ENCODE data around the gene VPS9D1. TPM values are rescaled to one million over a fixed set of nuclear protein-coding genes. Genes with fewer than 3 reads are reported as not detected.
A peak's percentile ranks its signal among the peaks of the same experiment; 100 is the strongest.

Gene VPS9D1
- polyA plus RNA-seq, 1 experiment, result 15.6 TPM

- Histone ChIP-seq H3K4me3 (ENCODE audit: low read depth, low read length) (no peak overlapping the region), H3K27me3 (ENCODE audit: control insufficient read depth, insufficient read depth, low read length) (no peaks in the 10 kb centered on the region), H3K36me3 (ENCODE audit: control insufficient read depth, insufficient read depth, low read length) (peaks cover 3% of the 10 kb centered on the region; the same call in 1 of the 2 replicates)
- CTCF ChIA-PET, result interaction anchor here (0.7 to 4.7 kb wide), 14 partner anchors 9 to 203 kb away, joined by 3 to 34 read pairs (median 3); partner anchors contain the start of gene CDK10
- POLR2A ChIA-PET, result no interaction called here
- no peak for DNase-seq (ENCODE audit: low read depth)
- no peak for TF ChIP-seq CTCF (IDR thresholded peaks at IDR 0.05; ENCODE audit: insufficient read depth, low read depth, low read length)
Measured at GRCh38 chr16:89706518-89707260, 14.0 kb downstream of the VPS9D1 start.

GRCh38 chr16:89705006-89705405 lies 15.7 kb downstream of the VPS9D1 start:
- CTCF ChIA-PET, result interaction anchor here (0.5 to 4.7 kb wide), 10 partner anchors 11 to 205 kb away, joined by 3 to 34 read pairs (median 4); partner anchors contain the start of genes TCF25 and VPS9D1
- no peak for TF ChIP-seq CTCF (IDR thresholded peaks at IDR 0.05; ENCODE audit: insufficient read depth, low read depth, low read length)
- H3K36me3 ChIP-seq (ENCODE audit: control insufficient read depth, insufficient read depth, low read length), result peaks cover 3% of the 10 kb centered on the region; the same call in 1 of the 2 replicates
- POLR2A ChIA-PET, result no interaction called here
- H3K27me3 ChIP-seq (ENCODE audit: control insufficient read depth, insufficient read depth, low read length), result no peaks in the 10 kb centered on the region
- H3K4me3 ChIP-seq (ENCODE audit: low read depth, low read length), result no peak overlapping the region
- no peak for DNase-seq (ENCODE audit: low read depth)

GRCh38 chr16:89704281-89704680 lies 16.4 kb downstream of the VPS9D1 start:
- POLR2A ChIA-PET, result no interaction called here
- no peak overlapping the region for H3K4me3 ChIP-seq (ENCODE audit: low read depth, low read length)
- TF ChIP-seq CTCF (IDR thresholded peaks at IDR 0.05; ENCODE audit: insufficient read depth, low read depth, low read length), result no peak
- H3K36me3 ChIP-seq (ENCODE audit: control insufficient read depth, insufficient read depth, low read length), result peaks cover 2% of the 10 kb centered on the region; the same call in 1 of the 2 replicates
- no peaks in the 10 kb centered on the region for H3K27me3 ChIP-seq (ENCODE audit: control insufficient read depth, insufficient read depth, low read length)
- CTCF ChIA-PET, result interaction anchor here (0.5 to 4.7 kb wide), 6 partner anchors 12 to 162 kb away, joined by 3 to 34 read pairs (median 4); partner anchors contain the start of gene VPS9D1
- no peak for DNase-seq (ENCODE audit: low read depth)

- Histone ChIP-seq H3K4me3 (ENCODE audit: low read depth, low read length) (peak within 1 kb of the TSS; percentile 95), H3K27me3 (ENCODE audit: control insufficient read depth, insufficient read depth, low read length) (no peaks in the 10 kb centered on the region), H3K36me3 (ENCODE audit: control insufficient read depth, insufficient read depth, low read length) (peaks cover 8% of the 10 kb centered on the region; the same call in 1 of the 2 replicates)
- peak; percentile 14; the same call in 1 of the 2 replicates for TF ChIP-seq CTCF (IDR thresholded peaks at IDR 0.05; ENCODE audit: insufficient read depth, low read depth, low read length)
- DNase-seq (ENCODE audit: low read depth), result no peak
- ChIA-PET POLR2A (no interaction called here), CTCF (interaction anchor here (1.3 to 5.9 kb wide), 6 partner anchors 74 to 171 kb away, joined by 4 to 74 read pairs (median 22); partner anchors contain the start of gene TCF25)
Measured at GRCh38 chr16:89701425-89702406, 19.0 kb downstream of the VPS9D1 start, which contains the start of gene SPATA2L. SPATA2L (minus strand) TSS chr16:89701705; CDS start chr16:89701232, 473 bp downstream.

All from BJ (cell line).